Measurements from ENCODE around the gene GHITM. TPM values are rescaled to one million over a fixed set of nuclear protein-coding genes. Genes with fewer than 3 reads are reported as not detected.

The GHITM gene
- total and polyA plus RNA-seq, 2 of the 8 experiments (the other 6 are each of a cell fraction or from before 2014, with no cell fraction given): 86.2 to 97.0 TPM

DNA sequence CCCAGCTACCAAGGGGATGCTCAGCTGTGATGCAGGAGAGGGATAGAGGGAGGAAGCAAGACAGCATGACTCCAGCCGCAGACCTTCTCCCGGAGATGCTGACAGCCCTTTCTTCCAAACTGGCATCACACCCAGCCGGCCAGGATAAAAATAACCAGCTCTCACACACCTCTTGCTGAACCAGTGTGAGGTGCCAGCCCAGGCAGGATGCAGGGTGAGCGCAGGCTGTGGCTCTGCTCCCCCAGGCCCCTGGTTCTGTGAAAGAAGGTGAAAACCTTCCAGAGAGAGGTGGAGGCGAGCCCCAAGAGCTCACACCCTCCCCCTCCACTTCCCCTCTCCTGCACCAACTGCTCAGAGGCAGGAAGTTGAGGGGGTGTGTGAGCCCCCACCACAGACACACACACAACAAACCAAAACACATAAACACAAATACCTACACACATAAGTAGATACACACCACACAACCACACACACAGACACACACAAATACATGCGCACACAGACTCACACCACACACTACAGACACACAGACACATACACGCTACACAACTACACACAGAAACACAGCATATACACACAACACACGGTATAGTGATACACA lies 38.3 kb downstream of the GHITM start (continued):
- TF ChIP-seq POLR2A (IDR thresholded peaks at IDR 0.05; ENCODE audit: control extremely low read depth in 1 of 2, low read depth in 2 of 2, low read length in 2 of 2): no peak
- no peak for TF ChIP-seq SIN3A (conservative IDR thresholded peaks at IDR 0.05 in 1 of 2, IDR thresholded peaks at IDR 0.05 in 1 of 2; ENCODE audit: low read depth in 1 of 2, low read length in 2 of 2)
- no peak for TF ChIP-seq GTF2F1 (IDR thresholded peaks at IDR 0.05; ENCODE audit: borderline replicate concordance, low read depth, low read length)
- TF ChIP-seq USF2 (IDR thresholded peaks at IDR 0.05; ENCODE audit: low read length): no peak
- no peak for TF ChIP-seq CEBPB (IDR thresholded peaks at IDR 0.05; ENCODE audit: low read depth, low read length)
- TF ChIP-seq CTBP2 (IDR thresholded peaks at IDR 0.05; ENCODE audit: borderline replicate concordance, insufficient read depth, insufficient read length, low read length): no peak
- TF ChIP-seq KDM5A (IDR thresholded peaks at IDR 0.05; ENCODE audit: low read length): no peak
- TF ChIP-seq CBX8 (IDR thresholded peaks at IDR 0.05; ENCODE audit: borderline replicate concordance, low read depth, low read length): no peak

Data from H1 (cell line).